ENCODE data around the gene PGM2. TPM values are rescaled to one million over a fixed set of nuclear protein-coding genes. Genes with fewer than 3 reads are reported as not detected.

PGM2 gene
- total and polyA plus RNA-seq, 7 donors: 1.1 to 4.7 (median 2.5) TPM

DNA sequence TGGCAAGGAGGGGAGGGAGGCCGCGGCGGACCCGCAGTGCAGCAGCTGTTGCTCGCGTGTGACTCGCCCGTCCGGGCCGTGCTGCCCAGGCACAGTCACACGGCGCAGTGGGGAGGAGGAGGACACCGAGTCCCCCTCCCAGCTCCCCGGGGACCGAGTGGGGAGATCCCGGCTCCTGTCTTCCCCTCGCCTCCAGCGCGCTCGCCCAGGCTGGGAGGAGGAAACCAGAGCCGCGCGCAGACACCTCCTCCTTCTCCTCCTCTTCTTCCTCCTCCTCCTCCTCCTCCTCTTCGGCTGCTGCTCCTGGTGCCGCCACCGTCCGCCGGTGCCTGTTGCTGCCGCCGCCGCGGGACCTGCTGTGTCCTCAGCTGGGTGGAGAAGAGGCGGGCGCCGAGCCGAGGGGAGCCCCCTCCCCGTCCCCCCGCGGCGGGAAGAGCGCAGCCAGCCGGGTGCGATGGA is 64.3 kb downstream of the PGM2 start, which contains the start of gene TBC1D1:
Gene TBC1D1 (plus strand): TSS at position 284 of the 459 bp plus-strand sequence. CDS start 11,012 bp downstream, outside the sequence.
- intact Hi-C loops (cut with DNase I): loop anchor here (2.0 to 5.0 kb wide), 3 partner anchors 41 to 86 kb away; partner anchors contain the start of gene PGM2 (in 1 of the 2)
- Histone ChIP-seq H3K27me3 (ENCODE audit: insufficient read depth in 3 of 3, low read length in 2 of 3) (no peaks in the 10 kb centered on the region), H3K4me1 (peaks cover 3% of the 10 kb centered on the region), H3K9me3 (no peaks in the 10 kb centered on the region), H3K4me3 (peak within 1 kb of the TSS; percentile 94), H3K36me3 (ENCODE audit: insufficient read depth in 1 of 2, low read depth in 1 of 2) (no peaks in the 10 kb centered on the region), H3K27ac (peak within 1 kb of the TSS; percentile 76)
- DNase-seq: peak; percentile 63 to 92
- TF ChIP-seq, protein P1, sequence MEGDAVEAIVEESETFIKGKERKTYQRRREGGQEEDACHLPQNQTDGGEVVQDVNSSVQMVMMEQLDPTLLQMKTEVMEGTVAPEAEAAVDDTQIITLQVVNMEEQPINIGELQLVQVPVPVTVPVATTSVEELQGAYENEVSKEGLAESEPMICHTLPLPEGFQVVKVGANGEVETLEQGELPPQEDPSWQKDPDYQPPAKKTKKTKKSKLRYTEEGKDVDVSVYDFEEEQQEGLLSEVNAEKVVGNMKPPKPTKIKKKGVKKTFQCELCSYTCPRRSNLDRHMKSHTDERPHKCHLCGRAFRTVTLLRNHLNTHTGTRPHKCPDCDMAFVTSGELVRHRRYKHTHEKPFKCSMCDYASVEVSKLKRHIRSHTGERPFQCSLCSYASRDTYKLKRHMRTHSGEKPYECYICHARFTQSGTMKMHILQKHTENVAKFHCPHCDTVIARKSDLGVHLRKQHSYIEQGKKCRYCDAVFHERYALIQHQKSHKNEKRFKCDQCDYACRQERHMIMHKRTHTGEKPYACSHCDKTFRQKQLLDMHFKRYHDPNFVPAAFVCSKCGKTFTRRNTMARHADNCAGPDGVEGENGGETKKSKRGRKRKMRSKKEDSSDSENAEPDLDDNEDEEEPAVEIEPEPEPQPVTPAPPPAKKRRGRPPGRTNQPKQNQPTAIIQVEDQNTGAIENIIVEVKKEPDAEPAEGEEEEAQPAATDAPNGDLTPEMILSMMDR (IDR thresholded peaks at IDR 0.05): no peak
- 0% methylated on average over 21 to 43 of the region's 43 CpGs for WGBS, 3 donors
- ATAC-seq: peak; percentile 74 to 86 (median 80)

DNA sequence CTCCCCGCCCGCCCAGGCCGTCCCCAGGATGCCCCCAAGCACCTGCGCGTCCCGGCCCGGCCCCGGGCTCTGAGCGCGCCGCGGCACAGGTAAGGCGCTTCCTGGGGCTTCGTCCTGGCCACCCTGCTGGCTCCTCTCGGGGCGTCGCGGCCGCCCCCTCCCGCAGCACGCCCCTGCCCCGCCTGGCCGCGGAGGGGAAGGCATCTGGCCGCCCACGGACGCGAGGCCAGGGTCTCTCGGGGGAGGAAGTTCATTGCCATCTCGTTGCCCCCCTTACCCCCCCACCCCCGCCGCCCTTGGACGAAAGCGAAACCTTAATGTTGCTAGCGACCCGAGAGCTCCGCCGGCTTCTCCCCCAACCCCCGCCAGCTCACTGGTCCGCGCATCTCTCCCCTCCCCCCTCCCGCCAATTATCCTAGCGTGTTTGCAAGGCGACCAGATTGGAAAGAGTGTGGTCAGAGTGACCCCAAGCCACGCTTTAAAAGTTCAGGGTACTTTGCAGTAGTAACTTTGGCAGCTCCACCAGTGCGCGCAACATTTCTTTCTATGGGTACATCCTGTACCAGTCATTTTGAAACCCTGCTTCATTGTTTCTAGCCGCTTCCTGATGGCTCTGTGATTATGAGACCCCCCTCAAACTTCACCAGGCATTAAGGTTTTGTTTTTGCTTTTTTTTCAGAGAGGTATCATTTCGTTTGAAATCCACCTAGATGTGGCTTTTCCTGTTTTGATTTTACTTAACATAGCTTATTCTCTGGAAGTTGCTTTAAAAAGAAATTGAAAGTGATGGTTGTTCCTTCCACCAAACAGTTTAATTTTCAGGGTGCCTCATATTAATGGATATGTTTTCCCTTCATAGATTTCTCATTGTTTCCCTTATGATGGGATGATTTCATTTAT is 65.0 kb downstream of the PGM2 start:
- peaks cover 3% of the 10 kb centered on the region for H3K4me1 ChIP-seq
- H3K27ac ChIP-seq: peak overlapping the region; percentile 76
- H3K36me3 ChIP-seq (ENCODE audit: insufficient read depth in 1 of 2, low read depth in 1 of 2): no peaks in the 10 kb centered on the region
- TF ChIP-seq, protein P1 (IDR thresholded peaks at IDR 0.05): no peak
- ATAC-seq (peak; percentile 38 to 55 (median 51)), DNase-seq (peak in 1 of 2 donors; percentile 74)
- intact Hi-C loops (cut with DNase I): loop anchor here (2.0 to 5.0 kb wide), 3 partner anchors 41 to 86 kb away; partner anchors contain the start of gene PGM2 (in 1 of the 2)
- no peaks in the 10 kb centered on the region for H3K27me3 ChIP-seq (ENCODE audit: insufficient read depth in 3 of 3, low read length in 2 of 3)
- H3K4me3 ChIP-seq: peak overlapping the region; percentile 94
- no peaks in the 10 kb centered on the region for H3K9me3 ChIP-seq
- 1 to 5% (median 4%) methylated on average over 26 to 49 of the region's 49 CpGs for WGBS, 3 donors

DNA sequence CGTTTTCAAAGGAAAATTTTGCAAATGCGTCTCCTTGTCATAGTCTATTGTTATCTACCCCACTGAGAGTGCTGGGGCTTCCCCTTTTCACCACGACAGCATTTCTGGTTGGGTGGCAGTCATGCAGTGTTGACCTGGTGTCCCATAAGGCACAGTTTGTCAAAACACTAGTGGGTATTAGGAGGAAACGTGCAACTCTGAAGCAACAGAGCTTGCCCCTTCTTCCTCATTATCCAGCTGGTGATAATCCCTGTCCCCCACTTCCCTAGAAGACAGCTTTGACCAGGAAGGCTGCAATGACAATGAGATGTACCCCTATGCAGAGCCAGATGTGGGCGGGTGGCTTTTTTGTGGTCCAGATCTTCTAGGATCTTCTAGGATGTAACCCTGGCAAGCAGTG is 66.2 kb downstream of the PGM2 start:
- ATAC-seq: no peak
- H3K27me3 ChIP-seq (ENCODE audit: insufficient read depth in 3 of 3, low read length in 2 of 3): no peaks in the 10 kb centered on the region
- H3K36me3 ChIP-seq (ENCODE audit: insufficient read depth in 1 of 2, low read depth in 1 of 2): no peaks in the 10 kb centered on the region
- TF ChIP-seq, protein P1 (IDR thresholded peaks at IDR 0.05): no peak
- H3K9me3 ChIP-seq: no peaks in the 10 kb centered on the region
- intact Hi-C loops (cut with DNase I): loop anchor here (5.0 kb wide), 2 partner anchors 40 to 85 kb away; no protein-coding TSS in a partner anchor
- peak overlapping the region; percentile 94 for H3K4me3 ChIP-seq
- peaks cover 3% of the 10 kb centered on the region for H3K4me1 ChIP-seq
- H3K27ac ChIP-seq: no peak overlapping the region
- WGBS, 3 donors: 74 to 80% (median 79%) methylated on average over 5 of the region's 5 CpGs
- DNase-seq: no peak

DNA sequence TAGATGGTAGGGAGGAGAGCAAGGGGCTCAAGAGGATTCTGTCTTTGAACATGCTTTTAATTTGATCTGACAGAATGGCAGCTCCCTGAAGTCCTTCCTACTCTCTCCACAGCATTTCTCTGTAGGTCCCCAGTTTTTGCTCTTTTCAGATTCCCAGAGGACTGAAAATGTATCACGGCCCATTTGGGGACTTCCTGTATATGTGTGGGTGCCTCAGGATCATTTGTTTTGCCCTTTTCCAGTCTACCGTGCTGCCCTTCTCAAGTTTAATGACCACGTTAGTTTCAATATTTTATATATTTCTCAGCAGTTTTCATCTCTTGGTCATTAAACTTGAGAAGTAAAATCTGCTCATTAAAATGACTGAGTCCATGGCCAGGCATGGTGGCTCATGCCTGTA is 66.7 kb downstream of the PGM2 start:
- H3K9me3 ChIP-seq: no peaks in the 10 kb centered on the region
- DNase-seq: no peak
- 80 to 83% (median 82%) methylated on average over 3 of the region's 3 CpGs for WGBS, 3 donors
- H3K27me3 ChIP-seq (ENCODE audit: insufficient read depth in 3 of 3, low read length in 2 of 3): no peaks in the 10 kb centered on the region
- H3K4me1 ChIP-seq: peaks cover 3% of the 10 kb centered on the region
- TF ChIP-seq, protein P1 (IDR thresholded peaks at IDR 0.05): no peak
- H3K4me3 ChIP-seq: no peak overlapping the region
- H3K36me3 ChIP-seq (ENCODE audit: insufficient read depth in 1 of 2, low read depth in 1 of 2): no peaks in the 10 kb centered on the region
- no peak overlapping the region for H3K27ac ChIP-seq
- no peak for ATAC-seq
- intact Hi-C loops (cut with DNase I): loop anchor here (5.0 kb wide), 2 partner anchors 39 to 84 kb away; no protein-coding TSS in a partner anchor

Measured in psoas muscle (tissue), 8 donors.